Measurements from ENCODE around the gene HES5.
"Not testable (repeated sequence)": the region's sequence is repeated elsewhere in the genome, so short reads cannot be mapped to it uniquely, and the experiment has no call there.

The HES5 gene, protein sequence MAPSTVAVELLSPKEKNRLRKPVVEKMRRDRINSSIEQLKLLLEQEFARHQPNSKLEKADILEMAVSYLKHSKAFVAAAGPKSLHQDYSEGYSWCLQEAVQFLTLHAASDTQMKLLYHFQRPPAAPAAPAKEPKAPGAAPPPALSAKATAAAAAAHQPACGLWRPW

GRCh38 chr1:2529784-2530512, at the start of gene HES5:
Gene HES5 (minus strand): TSS chr1:2530263. CDS start chr1:2530164, 99 bp downstream.
- no peak for FAIRE-seq
- DNase-seq (ENCODE audit: insufficient read length, low spot score) = no peak

- DNase-seq (ENCODE audit: insufficient read length, low spot score) (no peak), FAIRE-seq (no peak)
These were observed 48.7 kb upstream of the HES5 start for GRCh38 chr1:2578758-2579118.

GRCh38 chr1:2577565-2578075, 47.6 kb upstream of the HES5 start:
- not testable (repeated sequence) for FAIRE-seq; DNase-seq (ENCODE audit: insufficient read length, low spot score)

- DNase-seq (ENCODE audit: insufficient read length, low spot score) (no peak), FAIRE-seq (no peak)
These were observed 46.0 kb upstream of the HES5 start for GRCh38 chr1:2575801-2576663.

- no peak for DNase-seq (ENCODE audit: insufficient read length, low spot score)
- no peak for FAIRE-seq
These were observed 44.3 kb upstream of the HES5 start for GRCh38 chr1:2574350-2574749.

- FAIRE-seq = no peak
These were observed 43.3 kb upstream of the HES5 start for GRCh38 chr1:2573250-2573920.

DNA sequence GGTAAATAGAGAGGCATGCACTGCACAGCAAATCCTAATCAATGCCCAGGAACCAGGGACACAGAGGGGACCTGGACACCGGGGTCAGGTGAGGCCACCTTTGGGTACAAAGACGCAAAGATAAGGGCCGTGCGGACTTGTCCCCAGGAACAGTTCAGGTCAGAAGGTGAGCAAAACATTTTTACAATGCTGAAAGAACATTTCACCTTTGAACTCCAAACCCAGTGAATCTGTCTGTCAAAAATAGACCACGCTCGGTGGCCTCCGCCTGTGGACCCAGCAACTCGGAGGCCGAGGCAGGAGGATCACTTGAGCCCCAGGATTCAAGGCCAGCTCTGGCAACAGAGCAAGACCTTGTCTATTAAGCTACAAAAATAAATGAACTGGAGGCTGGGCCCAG, 41.3 kb upstream of the HES5 start:
- DNase-seq (ENCODE audit: insufficient read length, low spot score) (no peak), FAIRE-seq (no peak)

More at GRCh38 chr1:2573250-2573920, 43.3 kb upstream of the HES5 start:
- no peak for DNase-seq (ENCODE audit: insufficient read length, low spot score)

DNA sequence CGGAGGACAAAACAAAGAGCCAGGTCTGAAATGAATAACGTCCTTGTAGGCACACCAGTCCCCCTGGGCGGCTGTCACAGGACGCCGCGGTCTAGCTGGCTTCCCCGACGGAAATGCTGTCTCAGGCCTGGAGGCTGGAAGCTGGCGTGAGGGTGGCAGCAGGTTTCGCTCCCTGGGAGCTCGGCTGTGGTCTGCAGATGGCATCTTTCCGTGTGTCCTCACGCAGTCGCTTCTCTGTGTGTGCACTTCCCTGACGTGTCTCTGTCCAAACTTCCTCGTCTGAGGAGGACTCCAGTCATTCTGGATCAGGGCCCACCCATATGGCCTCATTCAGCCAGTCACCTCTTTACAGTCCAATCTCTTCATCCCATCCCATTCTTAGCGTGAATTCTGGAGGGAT, 40.3 kb upstream of the HES5 start:
- DNase-seq (ENCODE audit: insufficient read length, low spot score) (no peak), FAIRE-seq (no peak)

- DNase-seq (ENCODE audit: insufficient read length, low spot score); FAIRE-seq: not testable (repeated sequence)
These were observed 39.6 kb upstream of the HES5 start for GRCh38 chr1:2569703-2570102.

DNA sequence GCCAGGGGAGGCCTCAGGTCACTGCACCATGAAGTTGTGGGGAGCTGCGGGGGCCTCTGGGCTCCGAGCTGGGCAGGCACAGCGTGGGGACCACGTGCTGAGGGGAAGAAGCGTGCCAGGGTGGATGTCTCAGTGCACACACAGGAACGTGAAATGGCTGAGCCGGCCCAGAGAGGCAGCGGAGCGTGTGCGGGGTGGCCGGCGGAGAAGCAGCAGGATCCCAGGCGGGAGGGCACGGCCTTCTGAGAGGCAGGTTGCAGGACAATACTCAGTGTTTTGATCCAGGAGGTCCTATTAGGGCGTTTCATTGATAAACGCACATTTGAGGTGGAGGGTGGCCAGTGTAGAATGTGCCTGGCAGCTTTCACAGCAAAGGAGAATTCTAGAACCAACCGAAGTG, 39.0 kb upstream of the HES5 start:
- no peak for FAIRE-seq
- DNase-seq (ENCODE audit: insufficient read length, low spot score) = no peak

- DNase-seq (ENCODE audit: insufficient read length, low spot score); FAIRE-seq: not testable (repeated sequence)
These were observed 38.2 kb upstream of the HES5 start for GRCh38 chr1:2568187-2568816.

DNA sequence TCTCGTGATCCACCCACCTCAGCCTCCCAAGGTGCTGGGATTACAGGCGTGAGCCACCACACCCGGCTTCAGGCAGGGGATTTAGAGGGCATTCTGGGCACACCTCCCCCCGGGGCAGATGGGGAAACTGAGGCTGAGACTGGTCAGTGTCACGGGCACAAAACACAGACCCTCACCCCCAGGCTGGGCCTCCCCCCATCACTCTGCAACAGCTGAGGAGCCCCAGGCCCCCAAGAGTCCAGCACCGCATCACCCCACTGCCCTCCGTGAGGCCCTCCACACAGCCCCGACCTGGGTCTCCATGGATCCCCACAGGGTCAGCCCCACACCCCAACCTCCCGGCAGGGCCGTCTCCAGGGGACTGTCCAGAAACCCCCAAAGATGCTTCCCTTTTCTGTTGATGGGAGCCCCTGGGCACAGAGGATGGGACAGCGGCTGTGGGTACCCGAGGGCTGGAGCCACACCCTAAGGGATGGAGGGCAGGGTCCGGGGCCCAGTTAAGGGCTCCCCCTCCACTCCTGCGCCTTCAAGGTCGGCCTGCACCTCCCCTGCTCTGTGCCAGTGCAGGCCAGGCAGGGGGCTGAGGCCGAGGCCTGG, 37.1 kb upstream of the HES5 start:
- FAIRE-seq (no peak), DNase-seq (ENCODE audit: insufficient read length, low spot score) (no peak)

GRCh38 chr1:2566101-2567045, 36.3 kb upstream of the HES5 start:
- no peak for DNase-seq (ENCODE audit: insufficient read length, low spot score)
- no peak for FAIRE-seq

DNA sequence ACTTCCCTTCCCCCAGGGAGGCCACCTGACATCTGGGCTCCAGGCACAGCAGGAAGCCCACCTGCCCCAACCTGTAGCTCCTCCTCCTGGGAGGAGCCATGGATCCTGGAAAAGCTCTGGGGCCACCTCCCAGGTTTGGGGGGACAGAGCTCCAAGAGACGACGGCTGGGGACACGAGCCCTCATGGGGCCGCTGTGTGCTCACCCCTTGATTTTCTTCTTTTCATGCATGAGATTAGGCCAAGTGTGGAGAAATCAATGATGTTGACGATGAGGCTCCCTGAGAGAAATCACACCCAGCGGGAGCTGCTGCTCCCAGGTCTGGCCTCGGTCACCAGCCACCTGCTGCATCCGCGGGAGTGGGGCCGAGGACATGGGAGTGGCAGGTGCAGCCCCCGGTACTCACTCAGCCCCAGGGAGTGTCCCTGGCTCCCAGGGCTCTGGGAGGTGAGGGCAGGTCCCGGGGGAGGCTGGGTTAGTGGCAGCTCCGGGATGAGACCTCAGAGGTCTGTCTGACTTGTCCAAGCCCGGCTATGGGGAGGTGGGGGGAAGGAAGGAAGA, 34.8 kb upstream of the HES5 start:
- DNase-seq (ENCODE audit: insufficient read length, low spot score) (no peak), FAIRE-seq (no peak)

- FAIRE-seq = no peak
- no peak for DNase-seq (ENCODE audit: insufficient read length, low spot score)
These were observed 34.1 kb upstream of the HES5 start for GRCh38 chr1:2564006-2564814.

DNA sequence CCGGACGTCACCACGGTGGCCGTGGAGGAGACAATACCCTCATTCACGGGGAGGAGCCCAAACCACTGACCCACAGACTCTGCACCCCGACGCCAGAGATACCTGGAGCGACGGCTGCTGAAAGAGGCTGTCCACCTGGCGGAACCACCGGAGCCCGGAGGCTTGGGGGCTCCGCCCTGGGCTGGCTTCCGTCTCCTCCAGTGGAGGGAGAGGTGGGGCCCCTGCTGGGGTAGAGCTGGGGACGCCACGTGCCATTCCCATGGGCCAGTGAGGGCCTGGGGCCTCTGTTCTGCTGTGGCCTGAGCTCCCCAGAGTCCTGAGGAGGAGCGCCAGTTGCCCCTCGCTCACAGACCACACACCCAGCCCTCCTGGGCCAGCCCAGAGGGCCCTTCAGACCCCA, 33.1 kb upstream of the HES5 start:
- DNase-seq (ENCODE audit: insufficient read length, low spot score) (no peak), FAIRE-seq (no peak)
